Liver (tissue), 9 donors: ENCODE measurements around the gene SYT13. TPM values are rescaled to one million over a fixed set of nuclear protein-coding genes. Genes with fewer than 3 reads are reported as not detected.

Experiments used
- DNase-seq: peaks from one replicate; pipeline ENCODE4 v3.0.0-alpha.2; 2017; ENCODE audit warnings: low spot score
- H3K27ac ChIP-seq, 2 donors: one replicate each; pipeline ENCODE4 v1.7.0; 2013; ENCODE audit warnings: inconsistent platforms in 2 of 2, low read length in 2 of 2, control low read depth in 1 of 2, low read depth in 1 of 2, mild to moderate bottlenecking in 1 of 2
- H3K27me3 ChIP-seq, 4 donors: one replicate each; pipeline versions ENCODE4 v1.6.1 to v1.7.0; 2013; ENCODE audit warnings: low read length in 3 of 4, inconsistent platforms in 1 of 4, mild to moderate bottlenecking in 1 of 4, moderate library complexity in 1 of 4; ENCODE audit not compliant: control insufficient read depth in 4 of 4, insufficient read depth in 4 of 4
- H3K36me3 ChIP-seq, 4 donors: one replicate each; pipeline versions ENCODE4 v1.6.1 to v1.7.0; 2013; ENCODE audit warnings: low read length in 3 of 4, mild to moderate bottlenecking in 3 of 4, low read depth in 1 of 4, moderate library complexity in 1 of 4; ENCODE audit not compliant: control insufficient read depth in 4 of 4, insufficient read depth in 3 of 4
- H3K4me1 ChIP-seq, 4 donors: one replicate each; pipeline versions ENCODE4 v1.6.1 to v1.7.0; 2013; ENCODE audit warnings: low read length in 3 of 4, mild to moderate bottlenecking in 3 of 4, moderate library complexity in 1 of 4; ENCODE audit not compliant: control insufficient read depth in 4 of 4, insufficient read depth in 4 of 4
- H3K4me3 ChIP-seq, 3 donors: one replicate each; pipeline versions ENCODE4 v1.6.1 to v1.7.0; 2013; ENCODE audit warnings: low read length in 3 of 3, control low read depth in 1 of 3, low read depth in 1 of 3, mild to moderate bottlenecking in 1 of 3
- H3K9ac ChIP-seq, 2 donors: one replicate each; pipeline ENCODE4 v1.7.0; 2013; ENCODE audit warnings: low read length in 2 of 2, mild to moderate bottlenecking in 2 of 2, moderate library complexity in 2 of 2, control low read depth in 1 of 2, low read depth in 1 of 2
- H3K9me3 ChIP-seq, 4 donors: one replicate each; pipeline versions ENCODE4 v1.6.1 to v1.7.0; 2013; ENCODE audit warnings: low read length in 3 of 4; ENCODE audit not compliant: control insufficient read depth in 4 of 4
- ATF3 ChIP-seq: IDR thresholded peaks from 2 replicates; pipeline ENCODE4 v1.6.1; 2016; ENCODE audit warnings: antibody characterized with exemption
- CTCF ChIP-seq: fragments of 150-350 bp; IDR thresholded peaks from 2 replicates; pipeline ENCODE4 v1.5.1; 2017; ENCODE audit warnings: improper control_type of control experiment, low read depth, low read length; ENCODE audit not compliant: missing input control
- EGR1 ChIP-seq, 2 donors: IDR thresholded peaks; 2 replicates each; pipeline ENCODE4 v1.6.1; 2016 to 2018; ENCODE audit warnings: antibody characterized with exemption in 2 of 2, low read depth in 2 of 2
- FOXA1 ChIP-seq: IDR thresholded peaks from 2 replicates; pipeline ENCODE4 v1.6.1; 2016; ENCODE audit warnings: antibody characterized with exemption
- FOXA2 ChIP-seq: IDR thresholded peaks from 2 replicates; pipeline ENCODE4 v1.6.1; 2016; ENCODE audit warnings: antibody characterized with exemption
- GABPA ChIP-seq, 2 donors: IDR thresholded peaks in 1 of 2; conservative IDR thresholded peaks in 1 of 2; 2 replicates each; pipeline ENCODE4 v1.6.1; 2016; ENCODE audit warnings: antibody characterized with exemption in 2 of 2, mild to moderate bottlenecking in 1 of 2, moderate library complexity in 1 of 2
- HNF4G ChIP-seq: IDR thresholded peaks from 2 replicates; pipeline ENCODE4 v1.6.1; 2016; ENCODE audit warnings: antibody characterized with exemption
- JUND ChIP-seq, 2 donors: IDR thresholded peaks; 2 replicates each; pipeline ENCODE4 v1.6.1; 2016; ENCODE audit warnings: antibody characterized with exemption in 2 of 2
- NR2F2 ChIP-seq: IDR thresholded peaks from 2 replicates; pipeline ENCODE4 v1.6.1; 2016; ENCODE audit warnings: antibody characterized with exemption
- RAD21 ChIP-seq, 2 donors: IDR thresholded peaks; 2 replicates each; pipeline ENCODE4 v1.6.1; 2016; ENCODE audit warnings: antibody characterized with exemption in 2 of 2, mild to moderate bottlenecking in 2 of 2
- REST ChIP-seq: IDR thresholded peaks from 2 replicates; pipeline ENCODE4 v1.6.1; 2016; ENCODE audit warnings: antibody characterized with exemption, mild to moderate bottlenecking
- RXRA ChIP-seq, 2 donors: IDR thresholded peaks; 2 replicates each; pipeline ENCODE4 v1.6.1; 2017 to 2018; ENCODE audit warnings: antibody characterized with exemption in 2 of 2, mild to moderate bottlenecking in 1 of 2
- SP1 ChIP-seq: IDR thresholded peaks from 2 replicates; pipeline ENCODE4 v1.6.1; 2018; ENCODE audit warnings: antibody characterized with exemption, mild to moderate bottlenecking
- TAF1 ChIP-seq: conservative IDR thresholded peaks from 2 replicates; pipeline ENCODE4 v1.6.1; 2016; ENCODE audit warnings: antibody characterized with exemption, mild to moderate bottlenecking
- YY1 ChIP-seq: IDR thresholded peaks from 2 replicates; pipeline ENCODE4 v1.6.1; 2016; ENCODE audit warnings: antibody characterized with exemption, mild to moderate bottlenecking
- ZBTB33 ChIP-seq: IDR thresholded peaks from 2 replicates; pipeline ENCODE4 v1.6.1; 2016; ENCODE audit warnings: antibody characterized with exemption
- WGBS: extraction: QIAGEN DNeasy Blood & Tissue Kit; methylation state at CpG from one replicate; pipeline ENCODE4 v1.1.7; 2013; 5-methylcytosine and 5-hydroxymethylcytosine counted together
- polyA plus RNA-seq, 2 donors: library from polyadenylated mRNA; stranded (reverse) in 1 of 2; unstranded in 1 of 2; fragments of 200-250 nt in 1 of 2; fragments of >200 nt in 1 of 2; fragmentation: Nextera tagmentation in 1 of 2; extraction: Ambion mirVana in 1 of 2; gene quantifications; one replicate each; pipeline versions ENCODE4 v1.2.1 to v1.2.3, GENCODE V29; 2013 to 2015
- total RNA-seq, 2 donors: library from RNA; depleted of rRNA; stranded (reverse); fragments of >200 nt; gene quantifications; one replicate each; pipeline ENCODE4 v1.2.3, GENCODE V29; 2014
- donor health status: healthy.
- donor health status: healthy.
- donor health status: healthy.
- donor health status: healthy.
- donor health status: healthy.

Gene SYT13
- total and polyA plus RNA-seq, 4 donors, result 0.05 to 0.33 (median 0.14) TPM

GRCh38 chr11:45224766-45225165 lies 61.4 kb downstream of the SYT13 start:
- no peaks in the 10 kb centered on the region for H3K27me3 ChIP-seq
- TF ChIP-seq EGR1 (IDR thresholded peaks at IDR 0.05; ENCODE audit: low read depth in 2 of 2) (no peak), RXRA (IDR thresholded peaks at IDR 0.05) (no peak), HNF4G (no peak), JUND (IDR thresholded peaks at IDR 0.05) (no peak), TAF1 (no peak), FOXA2 (no peak), ZBTB33 (no peak), NR2F2 (no peak)
- H3K4me1 ChIP-seq, result no peaks in the 10 kb centered on the region
- H3K36me3 ChIP-seq, result peaks cover 3 to 24% (median 8%) of the 10 kb centered on the region in 4 donors
- H3K9ac ChIP-seq, result no peak overlapping the region
- WGBS, result 97% methylated on average over 11 of the region's 11 CpGs
- no peaks in the 10 kb centered on the region for H3K9me3 ChIP-seq
- no peak overlapping the region for H3K4me3 ChIP-seq
- DNase-seq, result no peak
- no peak overlapping the region for H3K27ac ChIP-seq

- no peak overlapping the region for H3K9ac ChIP-seq
- no peak for TF ChIP-seq GABPA (IDR thresholded peaks at IDR 0.05 in 1 of 2, conservative IDR thresholded peaks at IDR 0.05 in 1 of 2)
- TF ChIP-seq JUND (IDR thresholded peaks at IDR 0.05), result no peak
- TF ChIP-seq EGR1 (IDR thresholded peaks at IDR 0.05; ENCODE audit: low read depth in 2 of 2), result no peak
- no peak for TF ChIP-seq REST
- TF ChIP-seq FOXA2, result no peak
- no peak for TF ChIP-seq CTCF
- no peak for TF ChIP-seq SP1
- no peak for TF ChIP-seq YY1
- TF ChIP-seq ATF3, result no peak
- TF ChIP-seq RAD21 (IDR thresholded peaks at IDR 0.05), result no peak
- TF ChIP-seq NR2F2, result no peak
- TF ChIP-seq FOXA1, result no peak
- no peaks in the 10 kb centered on the region for H3K4me1 ChIP-seq
- H3K9me3 ChIP-seq, result no peaks in the 10 kb centered on the region
- no peaks in the 10 kb centered on the region for H3K27me3 ChIP-seq
- H3K27ac ChIP-seq, result no peak overlapping the region
- no peak for DNase-seq
- H3K4me3 ChIP-seq, result no peak overlapping the region
- H3K36me3 ChIP-seq, result peaks cover 3 to 24% (median 8%) of the 10 kb centered on the region in 4 donors
- WGBS, result 95% methylated on average over 5 of the region's 5 CpGs
These were observed 62.6 kb downstream of the SYT13 start for GRCh38 chr11:45223496-45223895.
